ENCODE data around the gene ULK4. TPM values are rescaled to one million over a fixed set of nuclear protein-coding genes. Genes with fewer than 3 reads are reported as not detected.

ULK4 gene
- total and polyA plus RNA-seq, 10 donors = 2.0 to 33.3 (median 12.9) TPM

GRCh38 chr3:41223078-41223477 is 738.8 kb downstream of the ULK4 start:
- peak overlapping the region in 2 of 8 donors; percentile 7 to 12 for H3K27ac ChIP-seq
- H3K36me3 ChIP-seq = peaks cover 0 to 47% (median 44%) of the 10 kb centered on the region in 6 donors
- no peak overlapping the region for H3K4me3 ChIP-seq
- DNase-seq = no peak
- intact Hi-C loops (cut with DNase I; ENCODE audit: low total_unique reads) = no loop called here
- WGBS, 5 donors = 46 to 83% (median 69%) methylated on average over 2 of the region's 2 CpGs
- peaks cover 25 to 80% (median 60%) of the 10 kb centered on the region in 6 donors for H3K4me1 ChIP-seq
- TF ChIP-seq POLR2AphosphoS5 (IDR thresholded peaks at IDR 0.05) = no peak
- no peak for TF ChIP-seq POLR2A (IDR thresholded peaks at IDR 0.05)
- no peak for TF ChIP-seq CTCF (IDR thresholded peaks at IDR 0.05 in 8 of 11, conservative IDR thresholded peaks at IDR 0.05 in 3 of 11)
- H3K9me3 ChIP-seq = no peaks in the 10 kb centered on the region
- H3K27me3 ChIP-seq (replicated peaks in 1 of 7) = no peaks in the 10 kb centered on the region

DNA sequence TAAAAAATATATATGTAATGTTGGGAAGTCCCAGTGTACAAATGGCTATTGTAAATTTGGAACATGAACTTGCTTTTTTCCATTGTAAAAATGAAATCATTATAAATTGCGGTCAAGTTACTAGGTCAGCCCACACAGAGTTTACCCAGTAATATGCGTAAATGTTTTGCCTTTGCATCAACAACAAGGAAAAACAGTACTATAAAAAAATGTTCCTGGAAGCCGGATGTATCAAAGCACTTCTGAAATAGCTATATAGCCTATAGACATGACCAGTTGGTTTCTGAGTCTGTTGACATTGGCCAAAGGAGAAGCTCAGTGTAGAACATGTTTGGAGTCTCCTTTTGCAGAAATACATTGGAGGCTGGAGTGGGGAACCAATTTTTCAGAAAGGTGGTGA is 739.4 kb downstream of the ULK4 start:
- Histone ChIP-seq H3K4me3 (no peak overlapping the region), H3K36me3 (peaks cover 0 to 41% (median 38%) of the 10 kb centered on the region in 6 donors), H3K27ac (peak overlapping the region in 3 of 8 donors; percentile 7 to 27 (median 20)), H3K9me3 (no peaks in the 10 kb centered on the region), H3K4me1 (peaks cover 25 to 86% (median 64%) of the 10 kb centered on the region in 6 donors), H3K27me3 (replicated peaks in 1 of 7) (no peaks in the 10 kb centered on the region)
- no peak for DNase-seq
- TF ChIP-seq CTCF (IDR thresholded peaks at IDR 0.05 in 8 of 11, conservative IDR thresholded peaks at IDR 0.05 in 3 of 11) (no peak), POLR2A (IDR thresholded peaks at IDR 0.05) (no peak), POLR2AphosphoS5 (IDR thresholded peaks at IDR 0.05) (no peak)
- 70 to 89% (median 83%) methylated on average over 3 of the region's 3 CpGs for WGBS, 5 donors
- intact Hi-C loops (cut with DNase I; ENCODE audit: low total_unique reads) = no loop called here

GRCh38 chr3:41222012-41222411 is 739.9 kb downstream of the ULK4 start:
- no peak for DNase-seq
- peaks cover 30 to 87% (median 69%) of the 10 kb centered on the region in 6 donors for H3K4me1 ChIP-seq
- peak overlapping the region in 2 of 8 donors; percentile 20 to 27 for H3K27ac ChIP-seq
- no peak overlapping the region for H3K4me3 ChIP-seq
- H3K9me3 ChIP-seq = no peaks in the 10 kb centered on the region
- H3K27me3 ChIP-seq (replicated peaks in 1 of 7) = no peaks in the 10 kb centered on the region
- H3K36me3 ChIP-seq = peaks cover 0 to 36% (median 33%) of the 10 kb centered on the region in 6 donors
- TF ChIP-seq POLR2AphosphoS5 (IDR thresholded peaks at IDR 0.05) (no peak), CTCF (IDR thresholded peaks at IDR 0.05 in 8 of 11, conservative IDR thresholded peaks at IDR 0.05 in 3 of 11) (no peak), POLR2A (IDR thresholded peaks at IDR 0.05) (no peak)
- intact Hi-C loops (cut with DNase I; ENCODE audit: low total_unique reads) = no loop called here
- WGBS, 5 donors = 42 to 73% (median 48%) methylated on average over 2 of the region's 2 CpGs

DNA sequence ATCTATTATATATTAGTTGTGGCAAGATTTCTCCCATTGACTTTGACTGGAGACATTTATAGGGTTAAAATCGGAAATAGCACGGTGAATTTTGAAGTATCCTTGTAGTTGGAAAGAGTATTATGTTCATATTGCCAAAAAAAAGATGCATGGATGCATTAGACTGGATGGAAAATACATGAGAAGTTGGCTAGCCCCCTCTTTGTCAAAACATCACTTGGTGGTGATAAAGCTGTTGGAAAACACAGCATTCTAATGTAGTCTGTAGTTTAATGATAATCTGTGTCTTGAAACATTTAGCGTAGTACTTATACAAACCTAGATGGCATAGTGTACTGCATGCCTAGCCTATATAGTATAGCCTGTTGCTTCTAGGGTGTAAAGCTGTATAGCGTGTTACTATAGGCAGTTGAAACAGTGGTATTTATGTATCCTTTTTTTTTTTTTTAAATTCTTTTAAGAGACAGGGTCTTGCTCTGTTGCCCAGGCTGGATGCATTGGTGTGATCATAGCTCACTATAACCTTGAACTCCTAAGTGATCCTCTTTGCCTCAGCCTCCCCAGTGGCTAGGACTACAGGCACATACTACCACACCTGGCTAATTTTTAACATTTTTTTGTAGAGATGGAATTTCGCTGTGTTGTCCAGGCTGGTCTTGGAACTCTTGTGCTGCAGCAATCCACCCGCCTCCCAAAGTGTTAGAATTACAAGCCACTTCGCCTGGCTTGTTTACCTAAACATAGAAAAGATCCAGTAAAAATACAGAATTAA is 740.8 kb downstream of the ULK4 start:
- intact Hi-C loops (cut with DNase I; ENCODE audit: low total_unique reads) = no loop called here
- WGBS, 5 donors = 87 to 94% (median 91%) methylated on average over 7 of the region's 7 CpGs
- Histone ChIP-seq H3K4me1 (peaks cover 39 to 89% (median 78%) of the 10 kb centered on the region in 6 donors), H3K9me3 (no peaks in the 10 kb centered on the region), H3K4me3 (no peak overlapping the region), H3K27ac (no peak overlapping the region), H3K36me3 (peaks cover 0 to 27% (median 24%) of the 10 kb centered on the region in 6 donors), H3K27me3 (replicated peaks in 1 of 7) (no peaks in the 10 kb centered on the region)
- no peak for DNase-seq
- TF ChIP-seq POLR2AphosphoS5 (IDR thresholded peaks at IDR 0.05) (no peak), POLR2A (IDR thresholded peaks at IDR 0.05) (no peak), CTCF (IDR thresholded peaks at IDR 0.05 in 8 of 11, conservative IDR thresholded peaks at IDR 0.05 in 3 of 11) (no peak)

Data from spleen (tissue), 11 donors.